H1 (cell line): Measurements from ENCODE around the gene ZBTB38. TPM values are rescaled to one million over a fixed set of nuclear protein-coding genes. Genes with fewer than 3 reads are reported as not detected.

Source experiments
- CTCF ChIA-PET: fragments of 300-600 bp; sonication (Branson Sonifier 250); formaldehyde crosslinking; loops from one replicate; lab custom pipeline; 2021; ENCODE audit not compliant: partially characterized antibody; lab: Charles Lee
- POLR2A ChIA-PET: fragments of 300-600 bp; sonication (Branson Sonifier 250); formaldehyde crosslinking; loops from one replicate; lab custom pipeline; 2021; ENCODE audit warnings: inconsistent platforms; ENCODE audit not compliant: partially characterized antibody; lab: Charles Lee
- DNase-seq, 2 experiments: peaks; one replicate each; pipeline versions ENCODE4 v3.0.0 to v3.0.0-alpha.2; 2010 to 2022; ENCODE audit warnings: low spot score in 2 of 2, low read depth in 1 of 2, mixed read lengths in 1 of 2
- FAIRE-seq: peaks from 2 replicates; lab custom pipeline; 2011; peaks lifted over from hg19 to GRCh38; lab: Jason Lieb, UNC
- H2AFZ ChIP-seq: 2 replicates; pipeline ENCODE4 v1.8.1; 2012; ENCODE audit warnings: low read length, inconsistent platforms
- H2AK5ac ChIP-seq: 2 replicates; pipeline ENCODE4 v1.6.1; 2013; ENCODE audit warnings: low read depth, low read length
- H2BK120ac ChIP-seq: replicated peaks from 2 replicates; pipeline ENCODE3; 2013; ENCODE audit warnings: low read depth, low read length, inconsistent platforms
- H2BK12ac ChIP-seq: 2 replicates; pipeline ENCODE4 v1.6.1; 2013; ENCODE audit warnings: low read depth, low read length
- H2BK15ac ChIP-seq: 2 replicates; pipeline ENCODE4 v1.6.1; 2013; ENCODE audit warnings: low read length
- H2BK20ac ChIP-seq: 2 replicates; pipeline ENCODE4 v1.6.1; 2013; ENCODE audit warnings: low read length
- H2BK5ac ChIP-seq: 2 replicates; pipeline ENCODE4 v1.6.1; 2013; ENCODE audit warnings: low read depth, low read length
- H3K14ac ChIP-seq: 2 replicates; pipeline ENCODE4 v1.6.1; 2013; ENCODE audit warnings: inconsistent platforms; ENCODE audit not compliant: insufficient read length
- H3K18ac ChIP-seq: 2 replicates; pipeline ENCODE4 v1.6.1; 2013; ENCODE audit warnings: low read length; ENCODE audit errors: extremely low read depth
- H3K23ac ChIP-seq: 2 replicates; pipeline ENCODE4 v1.6.1; 2013; ENCODE audit warnings: inconsistent platforms; ENCODE audit not compliant: insufficient read length
- H3K23me2 ChIP-seq: 2 replicates; pipeline ENCODE4 v1.6.1; 2013; ENCODE audit warnings: low read depth, low read length
- H3K27ac ChIP-seq: 2 replicates; pipeline ENCODE4 v1.6.1; 2011; ENCODE audit warnings: low read depth, low read length, inconsistent platforms
- H3K27me3 ChIP-seq, 4 experiments: replicated peaks in 1 of 4; 1 replicate in 1 of 4; 2 replicates in 3 of 4; pipeline versions ENCODE4 v1.6.1 to v1.8.1; 2011 to 2013; ENCODE audit warnings: low read length in 3 of 4, mild to moderate bottlenecking in 3 of 4, inconsistent platforms in 2 of 4, mixed read lengths in 2 of 4, moderate library complexity in 1 of 4; ENCODE audit not compliant: control insufficient read depth in 3 of 4, insufficient read depth in 3 of 4; ENCODE audit errors: extremely low read depth in 1 of 4
- H3K36me3 ChIP-seq, 4 experiments: 2 replicates each; pipeline versions ENCODE4 v1.6.1 to v1.8.1; 2011 to 2013; ENCODE audit warnings: mild to moderate bottlenecking in 4 of 4, low read length in 3 of 4, moderate library complexity in 2 of 4, control low read depth in 1 of 4, inconsistent platforms in 1 of 4; ENCODE audit not compliant: insufficient read depth in 4 of 4, control insufficient read depth in 2 of 4
- H3K4ac ChIP-seq: replicated peaks from 2 replicates; pipeline ENCODE3; 2013; ENCODE audit warnings: low read length, low read depth, mixed read lengths, inconsistent platforms; ENCODE audit not compliant: insufficient read length
- H3K4me1 ChIP-seq, 4 experiments: replicated peaks in 1 of 4; 1 replicate in 1 of 4; 2 replicates in 3 of 4; pipeline versions ENCODE4 v1.6.1 to v1.8.1; 2011 to 2013; ENCODE audit warnings: low read length in 3 of 4, inconsistent platforms in 2 of 4, mixed read lengths in 1 of 4; ENCODE audit not compliant: insufficient read depth in 4 of 4, control insufficient read depth in 3 of 4
- H3K4me2 ChIP-seq, 2 experiments: 2 replicates each; pipeline versions ENCODE4 v1.6.1 to v1.8.1; 2011 to 2013; ENCODE audit warnings: low read depth in 2 of 2, low read length in 2 of 2, control low read depth in 1 of 2, inconsistent platforms in 1 of 2, mild to moderate bottlenecking in 1 of 2; ENCODE audit not compliant: insufficient read depth in 1 of 2
- H3K4me3 ChIP-seq, 4 experiments: fragments of 200-600, 300-600 bp in 1 of 4; sonication (generic), shearing (Covaris generic), sonication (Bioruptor Twin) in 1 of 4; 2 replicates each; pipeline versions ENCODE4 v1.5.1 to v1.8.1; 2011 to 2016; ENCODE audit warnings: low read length in 4 of 4, low read depth in 3 of 4, control low read depth in 2 of 4, inconsistent platforms in 2 of 4, mild to moderate bottlenecking in 2 of 4, mixed read lengths in 1 of 4, moderate library complexity in 1 of 4; ENCODE audit not compliant: insufficient read depth in 2 of 4; ENCODE audit errors: extremely low read depth in 1 of 4
- H3K56ac ChIP-seq: replicated peaks from 2 replicates; pipeline ENCODE3; 2013; ENCODE audit warnings: low read depth, mild to moderate bottlenecking, mixed read lengths, low read length, inconsistent platforms; ENCODE audit not compliant: insufficient read length
- H3K79me1 ChIP-seq: 2 replicates; pipeline ENCODE4 v1.6.1; 2013; ENCODE audit warnings: low read depth, low read length, control low read depth
- H3K79me2 ChIP-seq, 2 experiments: 2 replicates each; pipeline versions ENCODE4 v1.6.1 to v1.8.1; 2012 to 2013; ENCODE audit warnings: low read length in 2 of 2, mild to moderate bottlenecking in 2 of 2, inconsistent platforms in 1 of 2; ENCODE audit not compliant: insufficient read depth in 2 of 2, control insufficient read depth in 1 of 2
- H3K9ac ChIP-seq, 4 experiments: replicated peaks in 1 of 4; 1 replicate in 1 of 4; 2 replicates in 3 of 4; pipeline versions ENCODE4 v1.6.1 to v1.8.1; 2011 to 2013; ENCODE audit warnings: low read depth in 3 of 4, low read length in 3 of 4, control low read depth in 2 of 4, mild to moderate bottlenecking in 2 of 4, moderate library complexity in 2 of 4, inconsistent platforms in 1 of 4; ENCODE audit errors: extremely low read depth in 1 of 4
- H3K9me3 ChIP-seq, 2 experiments: 2 replicates each; pipeline versions ENCODE4 v1.6.1 to v1.8.1; 2012 to 2013; ENCODE audit warnings: mild to moderate bottlenecking in 2 of 2, moderate library complexity in 2 of 2, control low read depth in 1 of 2, inconsistent platforms in 1 of 2, low read depth in 1 of 2, low read length in 1 of 2, mixed read lengths in 1 of 2; ENCODE audit not compliant: insufficient read depth in 2 of 2
- H4K20me1 ChIP-seq, 2 experiments: replicated peaks in 1 of 2; 2 replicates each; pipeline versions ENCODE3 to v1.8.1; 2011 to 2013; ENCODE audit warnings: inconsistent platforms in 2 of 2, low read length in 2 of 2, mild to moderate bottlenecking in 1 of 2; ENCODE audit not compliant: insufficient read depth in 2 of 2, control insufficient read depth in 1 of 2
- H4K5ac ChIP-seq: 2 replicates; pipeline ENCODE4 v1.6.1; 2013; ENCODE audit warnings: low read length, low read depth, mixed read lengths, inconsistent platforms; ENCODE audit not compliant: insufficient read length
- H4K8ac ChIP-seq: 2 replicates; pipeline ENCODE4 v1.8.0; 2013; ENCODE audit warnings: mild to moderate bottlenecking, moderate library complexity, low read length, inconsistent platforms; ENCODE audit not compliant: insufficient read depth; ENCODE audit errors: extremely low read depth
- H4K91ac ChIP-seq: replicated peaks from 2 replicates; pipeline ENCODE3; 2013; ENCODE audit warnings: low read length, mixed read lengths, inconsistent platforms; ENCODE audit not compliant: insufficient read length
- ASH2L ChIP-seq: fragments of 200-600, 300-600 bp; sonication (generic); IDR thresholded peaks from one replicate; pipeline ENCODE4 v1.7.1; 2017; ENCODE audit warnings: low read length
- CTBP2 ChIP-seq: IDR thresholded peaks from 2 replicates; pipeline ENCODE4 v1.7.0; 2011; ENCODE audit warnings: borderline replicate concordance, mild to moderate bottlenecking, moderate library complexity, mixed read lengths, low read length; ENCODE audit not compliant: insufficient read depth, insufficient read length
- EGR1 ChIP-seq: IDR thresholded peaks from 2 replicates; pipeline ENCODE4 v1.6.1; 2011; ENCODE audit warnings: low read depth, low read length, borderline replicate concordance
- FOSL1 ChIP-seq: IDR thresholded peaks from 2 replicates; pipeline ENCODE4 v1.6.1; 2011; ENCODE audit warnings: mild to moderate bottlenecking, low read depth, low read length, moderate library complexity; ENCODE audit not compliant: insufficient read depth
- MAX ChIP-seq: IDR thresholded peaks from 2 replicates; pipeline ENCODE4 v1.6.1; 2012; ENCODE audit warnings: inconsistent platforms
- RNF2 ChIP-seq: fragments of 200-900, 300-1000 bp; sonication (generic); IDR thresholded peaks from 2 replicates; pipeline ENCODE4 v1.7.1; 2016; ENCODE audit warnings: borderline replicate concordance, low read depth, mild to moderate bottlenecking, antibody characterized with exemption, low read length; ENCODE audit not compliant: poor library complexity, severe bottlenecking; ENCODE audit errors: missing control alignments
- SP4 ChIP-seq: IDR thresholded peaks from 2 replicates; pipeline ENCODE4 v1.6.1; 2012; ENCODE audit warnings: low read length, inconsistent platforms
- WGBS, 2 experiments: shearing (Covaris generic) in 1 of 2; methylation state at CpG; one replicate each; pipeline versions ENCODE4 v1.1.6 to v1.1.7; 2013 to 2015; ENCODE audit warnings: low lambda C conversion rate in 2 of 2, mixed read lengths in 2 of 2, inconsistent platforms in 1 of 2, low coverage in 1 of 2, missing lambda C conversion rate in 1 of 2; ENCODE audit not compliant: insufficient replicate concordance in 2 of 2, insufficient coverage in 1 of 2, insufficient read length in 1 of 2; ENCODE audit errors: extremely low coverage in 1 of 2, missing lambda C conversion rate in 1 of 2; 5-methylcytosine and 5-hydroxymethylcytosine counted together
- polyA plus RNA-seq, 7 experiments: library from polyadenylated mRNA; depleted of rRNA in 3 of 7; stranded (reverse) in 5 of 7; unstranded in 2 of 7; fragments of >200 nt in 5 of 7; fragments of 200-250 nt in 2 of 7; gene quantifications; 1 replicate in 5 of 7; 2 replicates in 1 of 7; 4 replicates in 1 of 7; pipeline versions ENCODE4 v1.2.1 to v1.2.3, GENCODE V29; 2011 to 2013; ENCODE audit warnings: missing spikeins in 2 of 7, mixed read lengths in 2 of 7
- total RNA-seq: library from RNA; stranded (reverse); fragmentation: NEBNext Ultra II Directional; extraction: Animal tissue kit (Norgen Biotek cat#: 25700); gene quantifications from 2 replicates; pipeline ENCODE4 v1.2.1, GENCODE V29; 2021

ZBTB38 gene
- total and polyA plus RNA-seq, 2 of the 8 experiments (the other 6 are each of a cell fraction or from before 2014, with no cell fraction given) = 4.4 to 10.5 TPM

- H3K4me2 ChIP-seq = no peak overlapping the region
- no peak overlapping the region for H2AK5ac ChIP-seq
- H3K4ac ChIP-seq = no peak overlapping the region
- no peak for TF ChIP-seq CTBP2
- no peak for TF ChIP-seq ASH2L
- TF ChIP-seq SP4 = no peak
- no peak for TF ChIP-seq MAX
- no peak for TF ChIP-seq EGR1
- no peak for TF ChIP-seq FOSL1
- no peak for TF ChIP-seq RNF2
- H3K14ac ChIP-seq = no peak overlapping the region
- H3K79me1 ChIP-seq = no peaks in the 10 kb centered on the region
- H3K56ac ChIP-seq = no peak overlapping the region
- no peaks in the 10 kb centered on the region for H3K36me3 ChIP-seq
- H2BK12ac ChIP-seq = no peak overlapping the region
- no peak overlapping the region for H2BK5ac ChIP-seq
- no peak overlapping the region for H3K9ac ChIP-seq
- no peaks in the 10 kb centered on the region for H3K27me3 ChIP-seq
- no peaks in the 10 kb centered on the region for H3K9me3 ChIP-seq
- WGBS, 2 experiments = 96% methylated on average over 3 of the region's 3 CpGs; no CpG with 5 or more reads in 1 of the 2 experiments
- DNase-seq = no peak
- H3K79me2 ChIP-seq = no peaks in the 10 kb centered on the region
- H4K5ac ChIP-seq = no peak overlapping the region
- H3K4me3 ChIP-seq = no peak overlapping the region
- no peaks in the 10 kb centered on the region for H3K4me1 ChIP-seq
- no peak overlapping the region for H2BK15ac ChIP-seq
- no peaks in the 10 kb centered on the region for H3K23me2 ChIP-seq
- no peak overlapping the region for H2BK20ac ChIP-seq
- FAIRE-seq = no peak
- no peak overlapping the region for H3K27ac ChIP-seq
- H2BK120ac ChIP-seq = no peak overlapping the region
- no peak overlapping the region for H2AFZ ChIP-seq
- no peak overlapping the region for H3K23ac ChIP-seq
- H4K20me1 ChIP-seq = no peaks in the 10 kb centered on the region
- POLR2A ChIA-PET = interaction anchor here (1.2 kb wide), 1 partner anchor 8 kb away, joined by 3 read pairs; no protein-coding TSS in a partner anchor
- no peak overlapping the region for H3K18ac ChIP-seq
- CTCF ChIA-PET = interaction anchor here (1.6 to 5.9 kb wide), 2 partner anchors 17 to 107 kb away, joined by 5 to 42 read pairs; no protein-coding TSS in a partner anchor
- no peak overlapping the region for H4K8ac ChIP-seq
- no peak overlapping the region for H4K91ac ChIP-seq
These were observed 24.4 kb upstream of the ZBTB38 start for GRCh38 chr3:141343865-141344271.
